OCI-LY3 (cell line): ENCODE measurements around the gene TMPRSS3.

Experiments
- H2AFZ ChIP-seq: fragments of 200-600, 300-600 bp; shearing (Covaris generic); 2 replicates; pipeline ENCODE4 v1.6.0; 2014; ENCODE audit warnings: antibody characterized with exemption, low read depth, low read length
- H3K27ac ChIP-seq: fragments of 200-600, 300-600 bp; sonication (generic); 2 replicates; pipeline ENCODE4 v1.5.1; 2014; ENCODE audit warnings: mild to moderate bottlenecking, low read length, moderate library complexity, mixed read lengths
- H3K27me3 ChIP-seq: fragments of 200-600, 300-600 bp; sonication (generic); 2 replicates; pipeline ENCODE4 v1.6.1; 2014; ENCODE audit warnings: low read depth, low read length, mixed read lengths
- H3K36me3 ChIP-seq: fragments of 200-600, 300-600 bp; sonication (generic); replicated peaks from 2 replicates; pipeline ENCODE3; 2014; ENCODE audit warnings: low read depth, low read length, mixed read lengths
- H3K4me1 ChIP-seq: fragments of 300-600, 200-600 bp; sonication (generic); 2 replicates; pipeline ENCODE4 v1.6.1; 2014; ENCODE audit warnings: low read length, mixed read lengths
- H3K4me2 ChIP-seq: fragments of 200-600, 300-600 bp; sonication (generic); 2 replicates; pipeline ENCODE4 v1.6.1; 2014; ENCODE audit warnings: low read length, mixed read lengths
- H3K4me3 ChIP-seq: fragments of 300-600, 200-600 bp; sonication (generic); 2 replicates; pipeline ENCODE4 v1.5.1; 2014; ENCODE audit warnings: antibody characterized with exemption, mild to moderate bottlenecking, low read length, moderate library complexity
- H3K79me2 ChIP-seq: fragments of 300-600, 200-600 bp; shearing (Covaris generic); 2 replicates; pipeline ENCODE4 v1.6.1; 2014; ENCODE audit warnings: mild to moderate bottlenecking, low read length, mixed read lengths
- H3K9ac ChIP-seq: fragments of 300-600, 200-600 bp; shearing (Covaris generic); 2 replicates; pipeline ENCODE4 v1.6.0; 2014; ENCODE audit warnings: mild to moderate bottlenecking, low read length, moderate library complexity
- H3K9me3 ChIP-seq: fragments of 200-600, 300-600 bp; shearing (Covaris generic); 2 replicates; pipeline ENCODE4 v1.6.1; 2014; ENCODE audit warnings: low read length, mixed read lengths; ENCODE audit not compliant: insufficient read depth
- H4K20me1 ChIP-seq: fragments of 200-600, 300-600 bp; sonication (generic); 2 replicates; pipeline ENCODE4 v1.6.1; 2016; ENCODE audit warnings: low read length, mixed read lengths; ENCODE audit not compliant: insufficient read depth
- EZH2phosphoT487 ChIP-seq: fragments of 200-600 bp; shearing (Covaris generic); IDR thresholded peaks from 2 replicates; pipeline ENCODE4 v1.6.1; 2018; ENCODE audit warnings: antibody characterized with exemption, mixed run types, low read depth
- TF ChIP-seq, protein P1 (sequence below): fragments of 200-600, 300-600 bp; sonication (generic); IDR thresholded peaks from 2 replicates; pipeline ENCODE4 v1.5.1; 2014; ENCODE audit warnings: antibody characterized with exemption, low read length, low read depth

TMPRSS3 gene

DNA sequence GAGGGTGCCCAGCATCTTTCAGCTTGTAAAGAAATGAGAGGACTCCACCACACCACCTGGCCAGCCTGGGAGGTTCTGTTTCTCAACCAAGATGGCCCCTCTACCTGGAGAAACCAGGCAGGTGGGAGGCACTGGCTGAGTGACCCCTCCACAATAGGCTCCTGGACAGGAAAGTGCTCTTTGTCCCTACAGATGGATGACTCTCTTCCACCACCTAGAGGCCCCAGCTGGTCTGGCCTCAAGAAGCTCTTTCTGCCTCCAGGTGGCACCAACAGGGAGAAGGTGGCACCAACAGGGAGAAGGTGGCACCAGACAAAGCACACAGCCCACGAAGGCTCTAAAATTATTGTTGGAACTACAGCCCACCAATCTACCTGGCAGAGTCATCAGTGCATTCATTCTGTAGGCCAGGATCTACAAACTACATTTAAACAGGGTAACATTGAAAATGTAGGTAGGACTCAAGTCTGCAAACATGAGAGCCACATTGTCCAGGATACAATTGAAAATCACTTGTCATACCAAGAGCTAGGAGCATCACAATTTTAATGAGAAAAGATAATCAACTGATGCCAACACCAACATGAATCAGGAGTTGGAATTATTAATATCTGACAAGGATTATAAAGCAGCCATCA, 14.4 kb downstream of the TMPRSS3 start:
- Histone ChIP-seq H3K79me2 (no peaks in the 10 kb centered on the region), H3K36me3 (no peaks in the 10 kb centered on the region), H3K4me1 (no peaks in the 10 kb centered on the region), H3K27ac (no peak overlapping the region), H3K9me3 (peaks cover 6% of the 10 kb centered on the region; the same call in 1 of the 2 replicates), H3K4me3 (no peak overlapping the region), H3K9ac (no peak overlapping the region), H4K20me1 (no peaks in the 10 kb centered on the region), H2AFZ (no peak overlapping the region), H3K4me2 (no peak overlapping the region), H3K27me3 (no peaks in the 10 kb centered on the region)
- no peak for TF ChIP-seq EZH2phosphoT487
- TF ChIP-seq, protein P1, sequence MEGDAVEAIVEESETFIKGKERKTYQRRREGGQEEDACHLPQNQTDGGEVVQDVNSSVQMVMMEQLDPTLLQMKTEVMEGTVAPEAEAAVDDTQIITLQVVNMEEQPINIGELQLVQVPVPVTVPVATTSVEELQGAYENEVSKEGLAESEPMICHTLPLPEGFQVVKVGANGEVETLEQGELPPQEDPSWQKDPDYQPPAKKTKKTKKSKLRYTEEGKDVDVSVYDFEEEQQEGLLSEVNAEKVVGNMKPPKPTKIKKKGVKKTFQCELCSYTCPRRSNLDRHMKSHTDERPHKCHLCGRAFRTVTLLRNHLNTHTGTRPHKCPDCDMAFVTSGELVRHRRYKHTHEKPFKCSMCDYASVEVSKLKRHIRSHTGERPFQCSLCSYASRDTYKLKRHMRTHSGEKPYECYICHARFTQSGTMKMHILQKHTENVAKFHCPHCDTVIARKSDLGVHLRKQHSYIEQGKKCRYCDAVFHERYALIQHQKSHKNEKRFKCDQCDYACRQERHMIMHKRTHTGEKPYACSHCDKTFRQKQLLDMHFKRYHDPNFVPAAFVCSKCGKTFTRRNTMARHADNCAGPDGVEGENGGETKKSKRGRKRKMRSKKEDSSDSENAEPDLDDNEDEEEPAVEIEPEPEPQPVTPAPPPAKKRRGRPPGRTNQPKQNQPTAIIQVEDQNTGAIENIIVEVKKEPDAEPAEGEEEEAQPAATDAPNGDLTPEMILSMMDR = peak; percentile 59

DNA sequence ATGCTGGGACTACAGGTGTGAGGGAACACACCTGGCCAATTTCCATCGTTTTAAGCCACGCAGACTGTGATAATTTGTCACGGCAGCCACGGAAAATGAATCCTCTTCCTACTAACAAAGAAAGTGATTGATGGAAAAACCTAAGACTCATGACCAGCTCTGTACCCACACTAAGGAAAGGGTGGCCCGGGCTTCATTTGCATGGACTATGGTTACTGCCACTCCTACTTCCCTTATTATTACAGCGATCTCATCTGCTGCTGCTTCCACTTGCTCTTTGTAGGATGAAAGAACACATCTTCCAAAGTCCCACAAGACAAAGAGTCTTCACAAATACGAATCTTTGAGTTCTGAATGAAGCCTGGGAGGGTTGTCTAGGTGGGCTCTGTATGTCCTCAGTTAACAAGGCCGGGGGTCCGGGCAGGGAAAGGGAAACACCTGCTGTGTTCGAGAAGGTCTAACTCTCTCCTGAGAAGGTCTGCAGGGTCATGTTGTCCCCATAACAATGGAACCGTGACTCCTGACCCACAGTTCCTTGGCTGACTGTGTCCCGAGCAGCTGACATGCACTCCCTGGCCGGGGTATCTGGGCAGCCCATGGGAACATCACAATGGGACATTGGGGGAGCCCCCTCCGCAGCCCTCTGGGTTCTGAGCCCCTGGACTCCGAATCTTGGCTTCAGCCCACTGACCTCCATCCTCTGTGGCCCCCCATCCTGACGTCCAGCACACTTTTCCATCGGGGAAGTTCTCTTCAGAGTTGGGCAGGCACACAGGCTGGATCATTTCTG, 16.2 kb downstream of the TMPRSS3 start:
- Histone ChIP-seq H3K79me2 (no peaks in the 10 kb centered on the region), H3K4me3 (no peak overlapping the region), H3K9me3 (peaks cover 6% of the 10 kb centered on the region; the same call in 1 of the 2 replicates), H3K9ac (no peak overlapping the region), H3K27me3 (no peaks in the 10 kb centered on the region), H2AFZ (no peak overlapping the region), H4K20me1 (no peaks in the 10 kb centered on the region), H3K27ac (no peak overlapping the region), H3K36me3 (no peaks in the 10 kb centered on the region), H3K4me1 (no peaks in the 10 kb centered on the region), H3K4me2 (no peak overlapping the region)
- TF ChIP-seq EZH2phosphoT487 = no peak
- TF ChIP-seq, protein P1 = no peak

DNA sequence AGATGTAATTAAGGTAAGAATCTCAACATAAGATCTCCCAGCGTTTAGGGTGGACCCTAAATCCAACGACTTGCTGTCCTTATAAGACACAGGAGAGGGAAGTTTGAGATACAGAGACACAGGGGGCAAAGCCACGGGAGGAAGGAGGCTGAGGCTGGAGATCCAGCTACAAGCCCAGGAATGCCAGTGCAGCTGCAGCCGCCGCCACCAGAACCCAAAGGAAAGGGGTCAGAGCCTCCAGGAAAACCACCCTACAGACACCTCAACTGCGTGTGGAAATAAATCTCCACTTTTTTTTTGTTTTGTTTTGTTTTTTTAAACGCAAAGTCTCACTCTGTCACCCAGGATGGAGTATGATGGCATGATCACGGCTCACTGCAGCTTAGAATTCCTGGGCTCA, 17.4 kb downstream of the TMPRSS3 start:
- Histone ChIP-seq H3K27ac (no peak overlapping the region), H3K9ac (no peak overlapping the region), H2AFZ (no peak overlapping the region), H3K79me2 (no peaks in the 10 kb centered on the region), H3K4me1 (no peaks in the 10 kb centered on the region), H3K4me2 (no peak overlapping the region), H3K27me3 (no peaks in the 10 kb centered on the region), H3K9me3 (peaks cover 6% of the 10 kb centered on the region; the same call in 1 of the 2 replicates), H3K36me3 (no peaks in the 10 kb centered on the region), H3K4me3 (no peak overlapping the region), H4K20me1 (no peaks in the 10 kb centered on the region)
- TF ChIP-seq, protein P1 = no peak
- no peak for TF ChIP-seq EZH2phosphoT487

DNA sequence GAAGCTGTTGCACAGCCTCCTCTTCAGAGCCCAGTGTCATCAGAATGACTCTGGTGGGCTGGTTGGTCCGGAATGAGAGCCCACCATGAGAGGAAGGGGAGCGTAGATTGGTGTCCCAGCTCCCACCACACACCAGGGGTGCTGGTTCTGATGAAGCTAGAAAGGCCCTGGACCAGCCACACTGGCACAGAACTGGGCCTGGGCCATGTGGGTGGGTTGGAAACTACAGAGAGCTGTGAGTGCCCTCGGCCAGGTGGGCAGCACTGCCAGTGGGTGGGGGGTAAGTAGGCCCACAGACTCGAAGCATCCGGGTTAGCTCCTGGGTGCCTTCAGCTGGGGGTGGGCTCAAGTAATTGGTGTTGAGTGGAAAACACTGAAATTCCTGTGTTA, 17.9 kb downstream of the TMPRSS3 start:
- no peak for TF ChIP-seq EZH2phosphoT487
- TF ChIP-seq, protein P1 = no peak
- H3K4me1 ChIP-seq = no peaks in the 10 kb centered on the region
- no peaks in the 10 kb centered on the region for H3K27me3 ChIP-seq
- H3K27ac ChIP-seq = no peak overlapping the region
- no peak overlapping the region for H3K9ac ChIP-seq
- H3K9me3 ChIP-seq = peaks cover 6% of the 10 kb centered on the region; the same call in 1 of the 2 replicates
- H3K79me2 ChIP-seq = no peaks in the 10 kb centered on the region
- no peak overlapping the region for H2AFZ ChIP-seq
- H3K36me3 ChIP-seq = no peaks in the 10 kb centered on the region
- H3K4me3 ChIP-seq = no peak overlapping the region
- no peak overlapping the region for H3K4me2 ChIP-seq
- no peaks in the 10 kb centered on the region for H4K20me1 ChIP-seq
